GM23338 (cell line): ENCODE data around the gene NLE1.

Source experiments
- EZH2 ChIP-seq: fragments of 200-600 bp; sonication (generic); IDR thresholded peaks from one replicate; pipeline ENCODE4 v1.8.0; 2017; ENCODE audit warnings: antibody characterized with exemption, mild to moderate bottlenecking, low read depth; ENCODE audit not compliant: unreplicated experiment
- JUNB ChIP-seq: IDR thresholded peaks from one replicate; pipeline ENCODE4 v1.6.1; 2016; ENCODE audit warnings: antibody characterized with exemption; ENCODE audit not compliant: unreplicated experiment
- TF ChIP-seq, protein P1 (sequence below), 2 experiments: fragments of 200-600 bp in 1 of 2; sonication (generic) in 1 of 2; conservative IDR thresholded peaks; 2 replicates each; pipeline versions ENCODE4 v1.5.1 to v1.6.1; 2016 to 2017; ENCODE audit warnings: antibody characterized with exemption in 2 of 2, low read depth in 2 of 2, mild to moderate bottlenecking in 2 of 2, moderate library complexity in 1 of 2

- TF ChIP-seq EZH2: no peak
- TF ChIP-seq, protein P1, sequence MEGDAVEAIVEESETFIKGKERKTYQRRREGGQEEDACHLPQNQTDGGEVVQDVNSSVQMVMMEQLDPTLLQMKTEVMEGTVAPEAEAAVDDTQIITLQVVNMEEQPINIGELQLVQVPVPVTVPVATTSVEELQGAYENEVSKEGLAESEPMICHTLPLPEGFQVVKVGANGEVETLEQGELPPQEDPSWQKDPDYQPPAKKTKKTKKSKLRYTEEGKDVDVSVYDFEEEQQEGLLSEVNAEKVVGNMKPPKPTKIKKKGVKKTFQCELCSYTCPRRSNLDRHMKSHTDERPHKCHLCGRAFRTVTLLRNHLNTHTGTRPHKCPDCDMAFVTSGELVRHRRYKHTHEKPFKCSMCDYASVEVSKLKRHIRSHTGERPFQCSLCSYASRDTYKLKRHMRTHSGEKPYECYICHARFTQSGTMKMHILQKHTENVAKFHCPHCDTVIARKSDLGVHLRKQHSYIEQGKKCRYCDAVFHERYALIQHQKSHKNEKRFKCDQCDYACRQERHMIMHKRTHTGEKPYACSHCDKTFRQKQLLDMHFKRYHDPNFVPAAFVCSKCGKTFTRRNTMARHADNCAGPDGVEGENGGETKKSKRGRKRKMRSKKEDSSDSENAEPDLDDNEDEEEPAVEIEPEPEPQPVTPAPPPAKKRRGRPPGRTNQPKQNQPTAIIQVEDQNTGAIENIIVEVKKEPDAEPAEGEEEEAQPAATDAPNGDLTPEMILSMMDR (conservative IDR thresholded peaks at IDR 0.05; ENCODE audit: low read depth in 2 of 2): 0 out of 4 replicates have a peak, but pooled peaks of 1 of the 2 experiments have one; percentile 15
- TF ChIP-seq JUNB: no peak
Measured at GRCh38 chr17:35088356-35088880, 53.7 kb downstream of the NLE1 start.
